ENCODE measurements around the gene WDR70. TPM values are rescaled to one million over a fixed set of nuclear protein-coding genes. Genes with fewer than 3 reads are reported as not detected.

WDR70 gene
- total RNA-seq, 1 experiment from 2014 or later, result 55.2 TPM

DNA sequence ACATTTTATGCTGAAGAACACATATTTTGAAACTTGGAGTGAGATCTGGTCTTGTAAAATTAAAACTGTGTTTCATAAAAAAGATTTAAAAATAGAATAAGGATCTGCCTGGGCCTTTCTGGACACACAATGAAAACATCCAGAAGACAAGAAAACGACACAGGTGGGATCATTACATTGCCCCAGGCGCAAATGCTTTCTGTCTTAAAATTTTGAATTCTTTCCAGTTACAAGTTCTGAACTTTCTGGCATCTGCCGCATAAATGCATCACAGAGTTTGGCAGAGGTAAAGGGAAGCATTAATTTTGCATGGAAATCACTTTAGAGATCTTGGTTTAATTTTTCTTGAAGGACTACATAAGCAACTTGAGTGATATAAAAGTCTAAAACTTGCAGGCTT lies 219.6 kb downstream of the WDR70 start:
- POLR2A ChIA-PET (ENCODE audit: low non-redundant PET), result no interaction called here
- no peak for DNase-seq (ENCODE audit: low spot score)
- no peaks in the 10 kb centered on the region for H3K4me1 ChIP-seq (ENCODE audit: insufficient read depth, low read length, poor library complexity, severe bottlenecking)
- H3K9me3 ChIP-seq (ENCODE audit: low read depth, low read length, poor library complexity, severe bottlenecking), result peaks cover 10% of the 10 kb centered on the region
- TF ChIP-seq CTCF (conservative IDR thresholded peaks at IDR 0.05; ENCODE audit: low read depth, low read length) (no peak), EZH2 (IDR thresholded peaks at IDR 0.05; ENCODE audit: borderline replicate concordance, low read depth, low read length, poor library complexity, severe bottlenecking) (no peak)
- H3K27ac ChIP-seq (ENCODE audit: low read depth, low read length, poor library complexity, severe bottlenecking), result no peak overlapping the region
- no peaks in the 10 kb centered on the region for H3K36me3 ChIP-seq (ENCODE audit: insufficient read depth, low read length, poor library complexity, severe bottlenecking)
- CTCF ChIA-PET, result no interaction called here
- intact Hi-C loops (cut with micrococcal nuclease; ENCODE audit: unreplicated experiment), result no loop called here
- no peaks in the 10 kb centered on the region for H3K27me3 ChIP-seq (replicated peaks; ENCODE audit: insufficient read depth, low read depth, low read length, poor library complexity)
- H3K4me3 ChIP-seq (ENCODE audit: low read depth, low read length, poor library complexity, severe bottlenecking), result no peak overlapping the region
- no TSS peak for BruUV-seq (replicated peaks)

DNA sequence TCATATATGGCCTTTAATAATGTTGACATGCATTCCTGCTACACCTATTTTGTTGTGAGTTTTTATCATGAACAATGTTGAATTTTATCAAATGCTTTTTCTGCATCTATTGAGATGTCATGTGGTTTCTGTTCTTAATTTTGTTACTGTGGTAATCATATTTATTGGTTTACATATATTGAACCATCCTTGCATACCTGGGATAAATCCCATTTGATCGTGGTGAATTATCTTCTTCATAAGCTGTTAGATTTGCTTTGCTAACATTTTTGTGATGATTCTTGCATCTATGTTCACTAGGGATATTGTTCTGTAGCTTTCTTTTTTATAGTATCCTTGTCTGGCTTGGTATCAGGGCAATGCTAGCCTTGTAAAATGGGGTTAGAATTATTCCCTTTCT lies 222.0 kb downstream of the WDR70 start:
- Histone ChIP-seq H3K4me3 (ENCODE audit: low read depth, low read length, poor library complexity, severe bottlenecking) (no peak overlapping the region), H3K36me3 (ENCODE audit: insufficient read depth, low read length, poor library complexity, severe bottlenecking) (no peaks in the 10 kb centered on the region), H3K27me3 (replicated peaks; ENCODE audit: insufficient read depth, low read depth, low read length, poor library complexity) (no peaks in the 10 kb centered on the region), H3K9me3 (ENCODE audit: low read depth, low read length, poor library complexity, severe bottlenecking) (peaks cover 10% of the 10 kb centered on the region), H3K27ac (ENCODE audit: low read depth, low read length, poor library complexity, severe bottlenecking) (no peak overlapping the region), H3K4me1 (ENCODE audit: insufficient read depth, low read length, poor library complexity, severe bottlenecking) (no peaks in the 10 kb centered on the region)
- BruUV-seq (replicated peaks), result no TSS peak
- CTCF ChIA-PET, result no interaction called here
- POLR2A ChIA-PET (ENCODE audit: low non-redundant PET), result no interaction called here
- no peak for TF ChIP-seq EZH2 (IDR thresholded peaks at IDR 0.05; ENCODE audit: borderline replicate concordance, low read depth, low read length, poor library complexity, severe bottlenecking)
- TF ChIP-seq CTCF (conservative IDR thresholded peaks at IDR 0.05; ENCODE audit: low read depth, low read length), result no peak
- DNase-seq (ENCODE audit: low spot score), result no peak
- intact Hi-C loops (cut with micrococcal nuclease; ENCODE audit: unreplicated experiment), result loop anchor here (10.0 kb wide), 1 partner anchor 64 kb away; no protein-coding TSS in a partner anchor

GRCh38 chr5:37603072-37603471 lies 224.0 kb downstream of the WDR70 start:
- Histone ChIP-seq H3K4me1 (ENCODE audit: insufficient read depth, low read length, poor library complexity, severe bottlenecking) (no peaks in the 10 kb centered on the region), H3K27me3 (replicated peaks; ENCODE audit: insufficient read depth, low read depth, low read length, poor library complexity) (no peaks in the 10 kb centered on the region), H3K27ac (ENCODE audit: low read depth, low read length, poor library complexity, severe bottlenecking) (no peak overlapping the region), H3K9me3 (ENCODE audit: low read depth, low read length, poor library complexity, severe bottlenecking) (peaks cover 10% of the 10 kb centered on the region), H3K4me3 (ENCODE audit: low read depth, low read length, poor library complexity, severe bottlenecking) (no peak overlapping the region), H3K36me3 (ENCODE audit: insufficient read depth, low read length, poor library complexity, severe bottlenecking) (no peaks in the 10 kb centered on the region)
- CTCF ChIA-PET, result no interaction called here
- TF ChIP-seq CTCF (conservative IDR thresholded peaks at IDR 0.05; ENCODE audit: low read depth, low read length), result no peak
- no peak for TF ChIP-seq EZH2 (IDR thresholded peaks at IDR 0.05; ENCODE audit: borderline replicate concordance, low read depth, low read length, poor library complexity, severe bottlenecking)
- no TSS peak for BruUV-seq (replicated peaks)
- intact Hi-C loops (cut with micrococcal nuclease; ENCODE audit: unreplicated experiment), result loop anchor here (10.0 kb wide), 1 partner anchor 62 kb away; no protein-coding TSS in a partner anchor
- POLR2A ChIA-PET (ENCODE audit: low non-redundant PET), result interaction anchor here (0.6 kb wide), 1 partner anchor 33 kb away, joined by 4 read pairs; no protein-coding TSS in a partner anchor
- DNase-seq (ENCODE audit: low spot score), result no peak
